Measurements from ENCODE around the gene TRAF3IP3. TPM values are rescaled to one million over a fixed set of nuclear protein-coding genes. Genes with fewer than 3 reads are reported as not detected.

Gene TRAF3IP3
- total RNA-seq, 1 experiment from 2014 or later = not detected

- POLR2A ChIA-PET (ENCODE audit: unreplicated experiment) = interaction anchor here (0.7 kb wide), 1 partner anchor 117 kb away, joined by 4 read pairs; no protein-coding TSS in a partner anchor
- no peak overlapping the region for H3K4me3 ChIP-seq
These were observed 28.1 kb upstream of the TRAF3IP3 start for GRCh38 chr1:209727785-209728184.

GRCh38 chr1:209728466-209728865 lies 27.4 kb upstream of the TRAF3IP3 start:
- ChIA-PET CTCF (no interaction called here), POLR2A (ENCODE audit: unreplicated experiment) (interaction anchor here (0.7 kb wide), 1 partner anchor 118 kb away, joined by 4 read pairs; no protein-coding TSS in a partner anchor)
- no peaks in the 10 kb centered on the region for H3K27me3 ChIP-seq (ENCODE audit: insufficient read depth, low read depth)

More at GRCh38 chr1:209727785-209728184, 28.1 kb upstream of the TRAF3IP3 start:
- no peaks in the 10 kb centered on the region for H3K9me2 ChIP-seq (ENCODE audit: insufficient read depth)
- no peak for DNase-seq
- H3K27ac ChIP-seq = no peak overlapping the region
- no peak for TF ChIP-seq CTCF (conservative IDR thresholded peaks at IDR 0.05)
- no peak for TF ChIP-seq EZH2 (IDR thresholded peaks at IDR 0.05; ENCODE audit: low read depth)
- H3K36me3 ChIP-seq (ENCODE audit: low read depth) = no peaks in the 10 kb centered on the region
- intact Hi-C loops (cut with micrococcal nuclease; ENCODE audit: unreplicated experiment) = no loop called here
- no peaks in the 10 kb centered on the region for H3K27me3 ChIP-seq (ENCODE audit: insufficient read depth, low read depth)
- H3K9me3 ChIP-seq (ENCODE audit: insufficient read depth, low read depth) = no peaks in the 10 kb centered on the region
- no peaks in the 10 kb centered on the region for H3K4me1 ChIP-seq (replicated peaks; ENCODE audit: insufficient read depth)
- no peaks in the 10 kb centered on the region for H3F3A ChIP-seq (ENCODE audit: insufficient read depth, low read depth)
- no peak overlapping the region for H3K4me2 ChIP-seq
- no peaks in the 10 kb centered on the region for H3K79me2 ChIP-seq (ENCODE audit: low read depth)
- no peaks in the 10 kb centered on the region for H4K20me1 ChIP-seq (ENCODE audit: insufficient read depth)
- CTCF ChIA-PET = no interaction called here
- H2AFZ ChIP-seq = no peak overlapping the region
- BruUV-seq (replicated peaks) = no TSS peak

GRCh38 chr1:209729436-209729835 lies 26.4 kb upstream of the TRAF3IP3 start:
- no peak overlapping the region for H3K4me3 ChIP-seq
- intact Hi-C loops (cut with micrococcal nuclease; ENCODE audit: unreplicated experiment) = no loop called here
- H3K4me1 ChIP-seq (replicated peaks; ENCODE audit: insufficient read depth) = no peaks in the 10 kb centered on the region
- no peak overlapping the region for H2AFZ ChIP-seq
- H3K27ac ChIP-seq = no peak overlapping the region
- no peaks in the 10 kb centered on the region for H3K79me2 ChIP-seq (ENCODE audit: low read depth)
- POLR2A ChIA-PET (ENCODE audit: unreplicated experiment) = no interaction called here
- no peaks in the 10 kb centered on the region for H3K9me3 ChIP-seq (ENCODE audit: insufficient read depth, low read depth)
- H3K4me2 ChIP-seq = no peak overlapping the region
- CTCF ChIA-PET = interaction anchor here (0.6 kb wide), 1 partner anchor 129 kb away, joined by 5 read pairs; no protein-coding TSS in a partner anchor
- H3K9me2 ChIP-seq (ENCODE audit: insufficient read depth) = no peaks in the 10 kb centered on the region
- no TSS peak for BruUV-seq (replicated peaks)
- no peak for DNase-seq
- H3K36me3 ChIP-seq (ENCODE audit: low read depth) = no peaks in the 10 kb centered on the region
- TF ChIP-seq CTCF (conservative IDR thresholded peaks at IDR 0.05) = no peak
- H3F3A ChIP-seq (ENCODE audit: insufficient read depth, low read depth) = no peaks in the 10 kb centered on the region
- H4K20me1 ChIP-seq (ENCODE audit: insufficient read depth) = no peaks in the 10 kb centered on the region
- H3K27me3 ChIP-seq (ENCODE audit: insufficient read depth, low read depth) = no peaks in the 10 kb centered on the region

More at GRCh38 chr1:209728466-209728865, 27.4 kb upstream of the TRAF3IP3 start:
- no peak overlapping the region for H3K27ac ChIP-seq
- no peaks in the 10 kb centered on the region for H3K36me3 ChIP-seq (ENCODE audit: low read depth)
- H3K4me1 ChIP-seq (replicated peaks; ENCODE audit: insufficient read depth) = no peaks in the 10 kb centered on the region
- no TSS peak for BruUV-seq (replicated peaks)
- no peak for TF ChIP-seq CTCF (conservative IDR thresholded peaks at IDR 0.05)
- no peak overlapping the region for H3K4me3 ChIP-seq
- no peaks in the 10 kb centered on the region for H3K9me2 ChIP-seq (ENCODE audit: insufficient read depth)
- no peak for DNase-seq
- H3K9me3 ChIP-seq (ENCODE audit: insufficient read depth, low read depth) = no peaks in the 10 kb centered on the region
- no peaks in the 10 kb centered on the region for H3F3A ChIP-seq (ENCODE audit: insufficient read depth, low read depth)
- no peaks in the 10 kb centered on the region for H4K20me1 ChIP-seq (ENCODE audit: insufficient read depth)
- no peak overlapping the region for H3K4me2 ChIP-seq
- intact Hi-C loops (cut with micrococcal nuclease; ENCODE audit: unreplicated experiment) = no loop called here
- H2AFZ ChIP-seq = no peak overlapping the region
- no peaks in the 10 kb centered on the region for H3K79me2 ChIP-seq (ENCODE audit: low read depth)
